HEK293 (cell line): Measurements from ENCODE around the gene MUSK.

Experiments
- CTCF ChIA-PET: fragments of 350-600 bp; formaldehyde crosslinking; extraction: SDS; loops from one replicate; lab custom pipeline; 2021; ENCODE audit warnings: antibody characterized with exemption; lab: Yijun Ruan, JAX
- POLR2A ChIA-PET: fragments of 300-600 bp; formaldehyde crosslinking; extraction: SDS; loops from one replicate; lab custom pipeline; 2020; ENCODE audit warnings: antibody characterized with exemption, inconsistent platforms; lab: Yijun Ruan, JAX
- H3K27ac ChIP-seq: fragments of 200-500 bp; sonication (Bioruptor generic); 2 replicates; pipeline ENCODE4 v1.5.1; 2014; ENCODE audit warnings: low read depth, low read length, control low read depth, inconsistent platforms; ENCODE audit errors: extremely low read depth
- H3K36me3 ChIP-seq, 2 experiments: fragments of 200-500 bp in 1 of 2; sonication (Bioruptor generic) in 1 of 2; 1 replicate in 1 of 2; 2 replicates in 1 of 2; pipeline ENCODE4 v1.5.1; 2014 to 2017; ENCODE audit warnings: inconsistent platforms in 2 of 2, low read length in 2 of 2; ENCODE audit not compliant: control insufficient read depth in 2 of 2, insufficient read depth in 1 of 2
- H3K4me1 ChIP-seq: fragments of 200-500 bp; sonication (Bioruptor generic); 2 replicates; pipeline ENCODE4 v1.5.1; 2014; ENCODE audit warnings: mild to moderate bottlenecking, low read length, inconsistent platforms; ENCODE audit not compliant: control insufficient read depth, insufficient read depth
- H3K4me3 ChIP-seq: 2 replicates; pipeline ENCODE4 v1.5.1; 2011; ENCODE audit warnings: low read depth, mild to moderate bottlenecking, control low read depth, low read length, moderate library complexity
- H3K9me3 ChIP-seq: fragments of 200-500 bp; sonication (Bioruptor generic); 2 replicates; pipeline ENCODE4 v1.5.1; 2014; ENCODE audit warnings: low read depth, low read length, inconsistent platforms; ENCODE audit not compliant: control insufficient read depth, insufficient read depth
- FEZF1 ChIP-seq: fragments of 450-650 bp; formaldehyde crosslinking; IDR thresholded peaks from 2 replicates; pipeline ENCODE4 v1.5.1; 2016; ENCODE audit warnings: missing biosample characterization, missing genetic modification characterization
- GFI1B ChIP-seq: fragments of 450-650 bp; formaldehyde crosslinking; IDR thresholded peaks from 2 replicates; pipeline ENCODE4 v1.5.1; 2016; ENCODE audit warnings: missing biosample characterization, missing genetic modification characterization
- SCRT1 ChIP-seq: fragments of 450-650 bp; formaldehyde crosslinking; IDR thresholded peaks from 2 replicates; pipeline ENCODE4 v1.5.1; 2016; ENCODE audit warnings: missing biosample characterization, missing genetic modification characterization, borderline replicate concordance
- TCF7L2 ChIP-seq: IDR thresholded peaks from 2 replicates; pipeline ENCODE4 v1.6.1; 2011; ENCODE audit warnings: low read depth, mild to moderate bottlenecking, inconsistent platforms, low read length, moderate library complexity, borderline replicate concordance
- ZBTB1 ChIP-seq: fragments of 450-650 bp; formaldehyde crosslinking; IDR thresholded peaks from 2 replicates; pipeline ENCODE4 v1.5.1; 2016; ENCODE audit warnings: missing biosample characterization, missing genetic modification characterization
- ZIC2 ChIP-seq: fragments of 450-650 bp; formaldehyde crosslinking; IDR thresholded peaks from 2 replicates; pipeline ENCODE4 v1.5.1; 2016; ENCODE audit warnings: missing biosample characterization, missing genetic modification characterization
- ZNF133 ChIP-seq: fragments of 450-650 bp; formaldehyde crosslinking; IDR thresholded peaks from 2 replicates; pipeline ENCODE4 v1.5.1; 2016; ENCODE audit warnings: missing biosample characterization, missing genetic modification characterization
- ZNF202 ChIP-seq: fragments of 450-650 bp; formaldehyde crosslinking; IDR thresholded peaks from 2 replicates; pipeline ENCODE4 v1.5.1; 2016; ENCODE audit warnings: missing biosample characterization, missing genetic modification characterization, borderline replicate concordance
- ZNF239 ChIP-seq: fragments of 450-650 bp; formaldehyde crosslinking; IDR thresholded peaks from 2 replicates; pipeline ENCODE4 v1.5.1; 2016; ENCODE audit warnings: missing biosample characterization, missing genetic modification characterization
- ZNF248 ChIP-seq: fragments of 450-650 bp; formaldehyde crosslinking; IDR thresholded peaks from 2 replicates; pipeline ENCODE4 v1.5.1; 2017; ENCODE audit warnings: missing biosample characterization, missing genetic modification characterization
- ZNF274 ChIP-seq, 2 experiments: fragments of 200-500 bp in 1 of 2; fragments of 450-650 bp in 1 of 2; sonication (Bioruptor generic) in 1 of 2; formaldehyde crosslinking in 1 of 2; IDR thresholded peaks; 2 replicates each; pipeline versions ENCODE4 v1.5.1 to v1.6.1; 2014 to 2016; ENCODE audit warnings: borderline replicate concordance in 1 of 2, inconsistent platforms in 1 of 2, low read length in 1 of 2, missing biosample characterization in 1 of 2, missing genetic modification characterization in 1 of 2
- ZNF311 ChIP-seq: fragments of 450-650 bp; formaldehyde crosslinking; IDR thresholded peaks from 2 replicates; pipeline ENCODE4 v1.5.1; 2017; ENCODE audit warnings: missing biosample characterization, missing genetic modification characterization, borderline replicate concordance
- ZNF610 ChIP-seq: fragments of 450-650 bp; formaldehyde crosslinking; IDR thresholded peaks from 2 replicates; pipeline ENCODE4 v1.5.1; 2016; ENCODE audit warnings: missing biosample characterization, missing genetic modification characterization, borderline replicate concordance
- ZNF621 ChIP-seq: fragments of 450-650 bp; formaldehyde crosslinking; IDR thresholded peaks from 2 replicates; pipeline ENCODE4 v1.5.1; 2017; ENCODE audit warnings: missing biosample characterization, missing genetic modification characterization
- ZNF777 ChIP-seq: fragments of 450-650 bp; formaldehyde crosslinking; IDR thresholded peaks from 2 replicates; pipeline ENCODE4 v1.5.1; 2017; ENCODE audit warnings: missing biosample characterization, missing genetic modification characterization, borderline replicate concordance
- ZSCAN30 ChIP-seq: fragments of 450-650 bp; IDR thresholded peaks from 2 replicates; pipeline ENCODE4 v1.5.1; 2018; ENCODE audit warnings: missing biosample characterization, mild to moderate bottlenecking, missing genetic modification characterization, moderate library complexity
- TF ChIP-seq, protein P1 (sequence below): fragments of 450-650 bp; formaldehyde crosslinking; IDR thresholded peaks from 2 replicates; pipeline ENCODE4 v1.5.1; 2016; ENCODE audit warnings: missing biosample characterization, missing genetic modification characterization
- TF ChIP-seq, protein P2 (sequence below): sonication (generic); formaldehyde crosslinking; IDR thresholded peaks from 2 replicates; pipeline ENCODE4 v1.8.1; 2022; ENCODE audit warnings: mild to moderate bottlenecking, moderate library complexity, missing genetic modification reagents
- TF ChIP-seq, protein P3 (sequence below): fragments of 450-650 bp; formaldehyde crosslinking; IDR thresholded peaks from 2 replicates; pipeline ENCODE4 v1.5.1; 2017; ENCODE audit warnings: missing biosample characterization, missing genetic modification characterization
- TF ChIP-seq, protein P4 (sequence below): fragments of 450-650 bp; formaldehyde crosslinking; IDR thresholded peaks from 2 replicates; pipeline ENCODE4 v1.5.1; 2016; ENCODE audit warnings: missing biosample characterization, missing genetic modification characterization

MUSK gene

DNA sequence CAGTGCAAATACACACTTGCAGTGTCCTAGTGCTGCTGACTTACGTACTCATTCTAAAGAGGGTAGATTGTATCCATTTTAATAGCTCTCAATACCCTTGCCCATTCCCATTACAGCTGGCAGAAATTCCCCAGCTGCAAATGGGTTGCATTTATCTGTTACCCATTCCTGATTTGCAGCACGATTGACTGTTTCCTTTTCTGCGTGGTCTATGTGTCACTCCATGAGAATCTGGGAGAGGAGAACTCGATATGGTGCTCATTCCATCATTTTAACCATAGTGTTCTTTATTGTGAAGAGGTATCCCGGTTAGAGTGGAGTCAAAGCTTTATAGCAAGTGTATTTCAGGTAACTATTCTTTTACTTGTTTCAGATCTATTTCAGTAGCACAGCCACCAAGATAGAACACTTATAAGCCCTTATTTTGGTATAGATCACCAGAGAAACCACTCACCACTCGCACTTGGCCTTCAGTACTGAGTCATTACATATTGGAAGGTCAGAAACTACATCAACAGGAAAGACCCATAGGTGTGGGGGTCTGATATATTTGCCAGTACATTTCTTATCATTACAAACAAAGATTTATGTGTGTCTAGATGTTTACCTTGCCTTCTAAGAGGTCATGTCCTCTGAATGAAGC is 139.5 kb downstream of the MUSK start (continued):
- TF ChIP-seq, protein P1, sequence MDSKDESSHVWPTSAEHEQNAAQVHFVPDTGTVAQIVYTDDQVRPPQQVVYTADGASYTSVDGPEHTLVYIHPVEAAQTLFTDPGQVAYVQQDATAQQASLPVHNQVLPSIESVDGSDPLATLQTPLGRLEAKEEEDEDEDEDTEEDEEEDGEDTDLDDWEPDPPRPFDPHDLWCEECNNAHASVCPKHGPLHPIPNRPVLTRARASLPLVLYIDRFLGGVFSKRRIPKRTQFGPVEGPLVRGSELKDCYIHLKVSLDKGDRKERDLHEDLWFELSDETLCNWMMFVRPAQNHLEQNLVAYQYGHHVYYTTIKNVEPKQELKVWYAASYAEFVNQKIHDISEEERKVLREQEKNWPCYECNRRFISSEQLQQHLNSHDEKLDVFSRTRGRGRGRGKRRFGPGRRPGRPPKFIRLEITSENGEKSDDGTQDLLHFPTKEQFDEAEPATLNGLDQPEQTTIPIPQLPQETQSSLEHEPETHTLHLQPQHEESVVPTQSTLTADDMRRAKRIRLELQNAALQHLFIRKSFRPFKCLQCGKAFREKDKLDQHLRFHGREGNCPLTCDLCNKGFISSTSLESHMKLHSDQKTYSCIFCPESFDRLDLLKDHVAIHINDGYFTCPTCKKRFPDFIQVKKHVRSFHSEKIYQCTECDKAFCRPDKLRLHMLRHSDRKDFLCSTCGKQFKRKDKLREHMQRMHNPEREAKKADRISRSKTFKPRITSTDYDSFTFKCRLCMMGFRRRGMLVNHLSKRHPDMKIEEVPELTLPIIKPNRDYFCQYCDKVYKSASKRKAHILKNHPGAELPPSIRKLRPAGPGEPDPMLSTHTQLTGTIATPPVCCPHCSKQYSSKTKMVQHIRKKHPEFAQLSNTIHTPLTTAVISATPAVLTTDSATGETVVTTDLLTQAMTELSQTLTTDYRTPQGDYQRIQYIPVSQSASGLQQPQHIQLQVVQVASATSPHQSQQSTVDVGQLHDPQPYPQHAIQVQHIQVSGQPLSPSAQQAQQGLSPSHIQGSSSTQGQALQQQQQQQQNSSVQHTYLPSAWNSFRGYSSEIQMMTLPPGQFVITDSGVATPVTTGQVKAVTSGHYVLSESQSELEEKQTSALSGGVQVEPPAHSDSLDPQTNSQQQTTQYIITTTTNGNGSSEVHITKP (tag by site-specific recombination): no peak
- TF ChIP-seq, all 188 proteins: peak for 0

DNA sequence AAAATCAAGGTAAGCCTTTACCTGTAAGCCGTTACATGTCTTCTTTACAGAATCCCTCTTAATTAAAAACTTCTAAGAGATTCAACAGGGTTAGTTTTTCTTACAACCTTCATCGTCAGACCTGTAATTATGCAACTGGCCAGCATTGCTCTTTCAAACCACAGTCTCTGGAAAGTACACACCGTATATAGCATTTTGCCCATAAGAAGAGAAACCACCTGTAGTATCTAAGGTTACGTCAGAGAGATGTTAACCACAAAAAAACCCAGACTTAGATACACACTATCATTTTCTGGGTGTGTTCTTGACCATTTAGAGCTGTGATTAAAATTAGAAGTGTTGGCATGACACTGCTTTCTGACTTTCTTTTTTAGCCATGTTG is 140.0 kb downstream of the MUSK start:
- ChIA-PET POLR2A (no interaction called here), CTCF (no interaction called here)
- Histone ChIP-seq H3K9me3 (no peaks in the 10 kb centered on the region), H3K4me1 (no peaks in the 10 kb centered on the region), H3K36me3 (no peaks in the 10 kb centered on the region), H3K27ac (no peak overlapping the region), H3K4me3 (no peak overlapping the region)
- TF ChIP-seq, protein P2, sequence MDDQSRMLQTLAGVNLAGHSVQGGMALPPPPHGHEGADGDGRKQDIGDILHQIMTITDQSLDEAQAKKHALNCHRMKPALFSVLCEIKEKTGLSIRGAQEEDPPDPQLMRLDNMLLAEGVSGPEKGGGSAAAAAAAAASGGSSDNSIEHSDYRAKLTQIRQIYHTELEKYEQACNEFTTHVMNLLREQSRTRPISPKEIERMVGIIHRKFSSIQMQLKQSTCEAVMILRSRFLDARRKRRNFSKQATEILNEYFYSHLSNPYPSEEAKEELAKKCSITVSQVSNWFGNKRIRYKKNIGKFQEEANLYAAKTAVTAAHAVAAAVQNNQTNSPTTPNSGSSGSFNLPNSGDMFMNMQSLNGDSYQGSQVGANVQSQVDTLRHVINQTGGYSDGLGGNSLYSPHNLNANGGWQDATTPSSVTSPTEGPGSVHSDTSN: no peak
- no peak for TF ChIP-seq ZNF248 (tag by site-specific recombination)

DNA sequence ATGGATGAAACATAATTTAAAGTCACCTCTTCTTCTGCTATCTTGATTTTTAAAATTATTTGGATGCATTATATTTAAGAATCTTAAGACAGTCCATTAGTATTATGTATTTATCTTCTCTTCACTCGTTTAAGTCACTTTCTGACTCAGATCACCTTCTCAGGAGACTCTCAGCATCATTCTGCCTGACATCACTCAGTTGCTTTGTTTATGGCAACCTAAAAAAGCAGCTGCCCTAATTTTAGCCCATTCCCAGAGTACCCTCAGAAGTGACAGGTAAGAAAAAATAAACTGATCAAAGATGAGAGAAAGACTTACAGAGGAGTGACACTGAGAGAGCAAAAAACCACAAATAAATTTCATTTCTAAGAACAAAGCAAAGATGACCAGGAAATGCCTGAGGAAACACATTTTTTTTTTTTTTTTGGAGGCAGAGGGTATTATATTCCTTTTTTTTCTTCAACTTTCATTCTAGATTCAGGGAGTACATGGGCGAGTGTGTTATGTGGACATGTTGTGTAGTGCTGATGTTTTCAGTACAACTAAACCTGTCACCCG is 140.5 kb downstream of the MUSK start:
- Histone ChIP-seq H3K27ac (no peak overlapping the region), H3K36me3 (no peaks in the 10 kb centered on the region), H3K9me3 (no peaks in the 10 kb centered on the region), H3K4me3 (no peak overlapping the region), H3K4me1 (no peaks in the 10 kb centered on the region)
- POLR2A ChIA-PET: no interaction called here
- TF ChIP-seq ZNF777 (no peak), ZNF621 (tag by site-specific recombination) (no peak), ZIC2 (tag by site-specific recombination) (no peak), ZBTB1 (tag by site-specific recombination) (no peak), FEZF1 (no peak), TCF7L2 (no peak), ZNF274 (IDR thresholded peaks at IDR 0.05; ENCODE audit: low read length) (no peak), ZNF274 (tag by site-specific recombination; IDR thresholded peaks at IDR 0.05; ENCODE audit: borderline replicate concordance) (no peak)
- TF ChIP-seq, protein P3, sequence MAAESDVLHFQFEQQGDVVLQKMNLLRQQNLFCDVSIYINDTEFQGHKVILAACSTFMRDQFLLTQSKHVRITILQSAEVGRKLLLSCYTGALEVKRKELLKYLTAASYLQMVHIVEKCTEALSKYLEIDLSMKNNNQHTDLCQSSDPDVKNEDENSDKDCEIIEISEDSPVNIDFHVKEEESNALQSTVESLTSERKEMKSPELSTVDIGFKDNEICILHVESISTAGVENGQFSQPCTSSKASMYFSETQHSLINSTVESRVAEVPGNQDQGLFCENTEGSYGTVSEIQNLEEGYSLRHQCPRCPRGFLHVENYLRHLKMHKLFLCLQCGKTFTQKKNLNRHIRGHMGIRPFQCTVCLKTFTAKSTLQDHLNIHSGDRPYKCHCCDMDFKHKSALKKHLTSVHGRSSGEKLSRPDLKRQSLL: no peak
- CTCF ChIA-PET: no interaction called here

DNA sequence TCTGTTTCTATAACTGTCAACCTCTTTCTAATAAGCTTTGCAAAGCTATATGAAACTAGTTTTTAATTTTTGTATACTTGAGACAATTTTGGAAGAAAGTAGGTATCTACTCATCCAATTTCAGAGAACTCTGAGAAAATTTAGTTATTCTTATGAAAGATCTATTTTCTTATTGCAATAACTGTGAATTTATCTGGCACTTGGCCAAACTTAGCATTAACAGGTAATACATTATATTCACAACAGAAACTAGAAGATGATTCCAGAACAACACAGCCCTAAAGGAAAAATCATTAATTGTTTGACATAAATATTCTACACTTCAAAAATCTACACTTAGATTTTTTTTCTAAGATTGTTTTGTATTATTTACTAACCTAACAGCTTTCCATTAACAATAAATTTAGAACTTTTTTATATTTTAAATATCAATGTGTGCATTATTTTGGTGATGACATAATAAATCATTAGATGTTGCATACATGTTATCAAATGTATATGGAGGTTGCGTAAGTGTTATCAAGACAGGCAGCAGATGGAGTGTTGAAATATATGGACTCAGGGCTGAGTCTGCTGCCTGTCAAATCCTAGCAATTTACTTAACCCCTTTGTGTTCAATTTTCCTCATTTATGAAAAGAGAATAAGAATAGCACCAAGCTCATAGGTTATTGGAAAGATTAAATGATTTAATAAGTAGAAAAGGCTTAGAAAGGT is 141.8 kb downstream of the MUSK start:
- ChIA-PET POLR2A (no interaction called here), CTCF (no interaction called here)
- H3K36me3 ChIP-seq: no peaks in the 10 kb centered on the region
- no peak overlapping the region for H3K4me3 ChIP-seq
- TF ChIP-seq GFI1B (no peak), ZNF202 (tag by site-specific recombination) (no peak), ZSCAN30 (no peak), ZNF133 (tag by site-specific recombination) (no peak), ZNF610 (tag by site-specific recombination) (no peak), ZNF311 (tag by site-specific recombination) (no peak), ZNF239 (tag by site-specific recombination) (no peak), SCRT1 (no peak)
- TF ChIP-seq, protein P4, sequence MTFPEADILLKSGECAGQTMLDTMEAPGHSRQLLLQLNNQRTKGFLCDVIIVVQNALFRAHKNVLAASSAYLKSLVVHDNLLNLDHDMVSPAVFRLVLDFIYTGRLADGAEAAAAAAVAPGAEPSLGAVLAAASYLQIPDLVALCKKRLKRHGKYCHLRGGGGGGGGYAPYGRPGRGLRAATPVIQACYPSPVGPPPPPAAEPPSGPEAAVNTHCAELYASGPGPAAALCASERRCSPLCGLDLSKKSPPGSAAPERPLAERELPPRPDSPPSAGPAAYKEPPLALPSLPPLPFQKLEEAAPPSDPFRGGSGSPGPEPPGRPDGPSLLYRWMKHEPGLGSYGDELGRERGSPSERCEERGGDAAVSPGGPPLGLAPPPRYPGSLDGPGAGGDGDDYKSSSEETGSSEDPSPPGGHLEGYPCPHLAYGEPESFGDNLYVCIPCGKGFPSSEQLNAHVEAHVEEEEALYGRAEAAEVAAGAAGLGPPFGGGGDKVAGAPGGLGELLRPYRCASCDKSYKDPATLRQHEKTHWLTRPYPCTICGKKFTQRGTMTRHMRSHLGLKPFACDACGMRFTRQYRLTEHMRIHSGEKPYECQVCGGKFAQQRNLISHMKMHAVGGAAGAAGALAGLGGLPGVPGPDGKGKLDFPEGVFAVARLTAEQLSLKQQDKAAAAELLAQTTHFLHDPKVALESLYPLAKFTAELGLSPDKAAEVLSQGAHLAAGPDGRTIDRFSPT (tag by site-specific recombination): no peak
- TF ChIP-seq, all 188 proteins: peak for 0
- Histone ChIP-seq H3K9me3 (no peaks in the 10 kb centered on the region), H3K27ac (no peak overlapping the region), H3K4me1 (no peaks in the 10 kb centered on the region)
